Immature natural killer cell (primary cell): ENCODE data around the gene NGF. TPM values are rescaled to one million over a fixed set of nuclear protein-coding genes. Genes with fewer than 3 reads are reported as not detected.

ENCODE experiments used
- DNase-seq, 3 donors: peaks; one replicate each; pipeline ENCODE4 v3.0.0; 2022; ENCODE audit warnings: mixed read lengths in 1 of 3
- H3K27ac Mint-ChIP-seq, 6 donors: one replicate each; pipeline ENCODE4 v1.8.0; 2020; ENCODE audit warnings: mixed read lengths in 6 of 6, mild to moderate bottlenecking in 5 of 6, inconsistent platforms in 4 of 6, moderate library complexity in 3 of 6
- H3K27me3 Mint-ChIP-seq, 3 donors: one replicate each; pipeline ENCODE4 v1.8.0; 2020 to 2021; ENCODE audit warnings: low read depth in 3 of 3, mild to moderate bottlenecking in 3 of 3, mixed read lengths in 3 of 3, moderate library complexity in 3 of 3, inconsistent platforms in 1 of 3
- H3K36me3 Mint-ChIP-seq, 3 donors: one replicate each; pipeline ENCODE4 v1.8.0; 2020; ENCODE audit warnings: mixed read lengths in 3 of 3, inconsistent platforms in 2 of 3, mild to moderate bottlenecking in 2 of 3
- H3K4me1 Mint-ChIP-seq, 2 donors: one replicate each; pipeline ENCODE4 v1.8.0; 2020; ENCODE audit warnings: inconsistent platforms in 2 of 2, mild to moderate bottlenecking in 2 of 2, mixed read lengths in 2 of 2, moderate library complexity in 1 of 2
- H3K4me3 Mint-ChIP-seq, 5 donors: one replicate each; pipeline ENCODE4 v1.8.0; 2020; ENCODE audit warnings: mild to moderate bottlenecking in 5 of 5, mixed read lengths in 5 of 5, inconsistent platforms in 3 of 5, moderate library complexity in 3 of 5
- H3K9me3 Mint-ChIP-seq, 6 donors: one replicate each; pipeline ENCODE4 v1.8.0; 2020; ENCODE audit warnings: mild to moderate bottlenecking in 6 of 6, mixed read lengths in 6 of 6, inconsistent platforms in 4 of 6, moderate library complexity in 3 of 6
- polyA plus RNA-seq, 3 donors: library from polyadenylated mRNA; unstranded; fragments of 300-500 nt; fragmentation: Illumina TruSeq; gene quantifications; one replicate each; pipeline ENCODE4 v1.2.3, GENCODE V29; 2021

NGF gene
- polyA plus RNA-seq, 3 donors from 2014 or later, result not detected

DNA sequence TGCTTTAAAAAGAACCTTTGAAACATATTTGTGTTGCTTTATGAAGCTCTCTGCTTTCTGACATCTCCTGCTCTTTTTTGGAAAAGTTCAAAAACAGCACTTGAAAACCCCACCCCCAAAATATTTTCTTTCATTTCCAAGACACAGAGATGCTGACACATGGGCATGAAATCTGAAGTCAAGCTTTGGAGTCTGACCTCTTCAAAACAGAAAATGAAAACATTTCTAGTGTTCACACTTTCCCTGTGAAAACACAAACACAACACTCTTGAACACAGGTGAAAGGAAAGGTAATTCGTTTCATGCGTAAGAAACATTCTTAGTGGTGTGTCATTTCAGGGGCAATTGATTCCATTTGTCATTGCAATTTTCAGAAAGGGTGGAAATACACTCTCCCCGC lies 10.8 kb downstream of the NGF start:
- H3K27ac Mint-ChIP-seq, result no peak overlapping the region
- peaks cover 2 to 10% (median 6%) of the 10 kb centered on the region in 3 donors for H3K27me3 Mint-ChIP-seq
- H3K9me3 Mint-ChIP-seq, result no peaks in the 10 kb centered on the region
- no peak overlapping the region for H3K4me3 Mint-ChIP-seq
- H3K36me3 Mint-ChIP-seq, result no peaks in the 10 kb centered on the region
- DNase-seq, result no peak
- no peaks in the 10 kb centered on the region for H3K4me1 Mint-ChIP-seq

DNA sequence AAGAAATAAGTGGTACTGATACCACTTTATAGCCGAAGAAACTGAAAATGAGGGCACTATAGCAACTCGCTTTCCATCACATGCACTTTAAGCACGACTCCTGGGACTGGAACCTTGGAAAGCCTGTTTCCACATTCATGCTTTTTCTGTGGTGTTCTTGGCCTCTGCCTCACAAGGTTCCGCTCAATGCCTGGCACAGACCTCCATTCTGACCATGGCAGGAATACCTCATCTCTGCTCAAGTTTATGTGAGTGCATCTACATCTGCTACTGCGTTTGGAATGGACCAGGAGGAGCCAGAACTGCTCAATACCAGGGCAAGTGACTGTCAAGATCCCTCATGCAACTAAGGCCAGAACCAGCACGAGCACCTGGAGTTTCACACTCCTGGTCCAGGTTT lies 11.6 kb downstream of the NGF start:
- Mint-ChIP-seq H3K27me3 (peaks cover 2 to 10% (median 6%) of the 10 kb centered on the region in 3 donors), H3K4me3 (no peak overlapping the region), H3K27ac (no peak overlapping the region), H3K4me1 (no peaks in the 10 kb centered on the region), H3K36me3 (no peaks in the 10 kb centered on the region), H3K9me3 (no peaks in the 10 kb centered on the region)
- DNase-seq, result no peak

DNA sequence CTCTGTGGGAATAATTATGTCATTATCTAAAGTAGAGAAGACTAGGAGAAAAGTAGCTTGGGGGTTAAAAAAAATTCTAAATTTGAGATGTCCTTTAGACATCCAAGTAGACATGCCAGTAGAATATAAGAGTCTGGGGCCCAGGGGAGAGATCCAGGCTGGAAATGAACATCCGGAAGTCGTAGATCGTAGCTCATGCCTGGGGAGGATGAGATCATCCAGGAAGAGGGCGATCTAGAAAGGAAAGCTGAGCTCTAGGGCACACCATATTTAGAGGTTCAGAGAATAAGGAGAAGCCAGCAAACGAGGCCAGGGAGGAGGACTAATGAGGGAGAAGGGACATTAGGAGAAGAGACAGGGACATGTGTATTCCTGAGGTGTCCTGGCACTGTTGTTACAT lies 12.2 kb downstream of the NGF start:
- DNase-seq, result no peak
- H3K4me1 Mint-ChIP-seq, result no peaks in the 10 kb centered on the region
- H3K27ac Mint-ChIP-seq, result no peak overlapping the region
- no peak overlapping the region for H3K4me3 Mint-ChIP-seq
- no peaks in the 10 kb centered on the region for H3K36me3 Mint-ChIP-seq
- peaks cover 2 to 7% (median 6%) of the 10 kb centered on the region in 3 donors for H3K27me3 Mint-ChIP-seq
- H3K9me3 Mint-ChIP-seq, result no peaks in the 10 kb centered on the region

DNA sequence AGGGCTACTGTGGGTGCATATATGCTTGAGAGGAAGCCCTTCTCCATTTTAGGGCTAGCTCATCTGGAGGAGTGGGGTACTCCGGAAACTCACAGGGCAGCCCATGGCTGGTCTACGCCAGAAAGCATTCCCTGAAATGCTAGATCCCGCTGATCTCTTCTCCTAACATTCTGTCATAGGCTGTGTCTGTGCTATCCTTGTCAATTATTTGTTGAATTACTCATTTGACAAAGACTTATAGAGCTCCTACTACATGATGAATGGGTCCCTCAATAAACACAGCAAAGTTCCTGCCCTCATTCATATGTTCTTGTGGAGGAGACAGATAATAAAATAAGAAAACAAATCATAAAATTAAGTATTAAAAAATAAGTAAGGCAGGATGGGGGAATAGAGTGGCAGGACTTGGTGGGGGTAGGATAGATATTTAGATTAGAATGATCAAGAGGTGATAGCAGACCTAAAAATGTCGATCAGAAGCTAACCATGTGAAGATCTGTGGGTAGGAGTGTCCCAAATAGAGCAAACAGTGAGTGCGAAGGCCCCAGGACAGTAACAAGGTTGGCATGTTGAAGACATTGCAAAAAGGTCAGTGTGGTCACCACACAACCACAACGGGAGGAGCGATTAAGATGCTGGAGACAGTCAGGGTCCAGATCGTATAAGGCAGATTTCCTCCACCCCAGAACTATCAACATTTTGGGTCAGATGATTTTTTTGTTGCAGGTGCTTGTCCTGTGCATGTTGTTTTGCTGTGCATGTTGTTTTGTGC lies 13.2 kb downstream of the NGF start:
- Mint-ChIP-seq H3K9me3 (no peaks in the 10 kb centered on the region), H3K27ac (no peak overlapping the region), H3K4me3 (no peak overlapping the region), H3K36me3 (no peaks in the 10 kb centered on the region), H3K27me3 (peaks cover 2 to 7% (median 4%) of the 10 kb centered on the region in 3 donors), H3K4me1 (no peaks in the 10 kb centered on the region)
- DNase-seq, result no peak

DNA sequence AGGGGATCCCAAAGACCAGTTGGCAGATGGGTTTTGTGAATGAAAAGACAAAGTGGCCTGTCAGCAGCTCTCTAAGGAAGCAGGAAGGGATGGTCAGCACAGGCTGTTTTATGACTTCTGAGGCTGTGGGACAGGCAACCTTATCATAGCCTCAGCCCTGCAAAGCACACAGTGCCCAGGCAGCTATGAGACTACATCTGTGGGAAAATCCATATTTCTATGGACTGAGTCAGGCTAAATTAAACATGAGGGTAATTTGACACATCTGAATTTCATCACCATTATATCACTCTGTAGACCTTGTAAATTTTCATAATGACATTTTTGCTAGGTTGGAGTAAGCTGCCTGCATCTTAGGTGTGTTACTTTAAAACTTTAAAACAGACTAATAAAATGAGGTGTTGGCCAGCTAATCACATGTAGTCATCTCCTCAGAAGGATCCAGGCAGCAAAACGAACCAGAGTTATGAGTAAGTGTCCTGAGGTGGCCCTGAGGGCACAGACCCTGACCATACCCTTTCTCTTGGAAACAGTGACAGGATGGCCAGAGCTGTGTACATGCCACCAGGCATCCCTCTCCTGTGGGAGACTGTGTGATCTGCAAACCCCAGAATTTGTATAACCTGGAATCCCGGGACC lies 14.6 kb downstream of the NGF start:
- Mint-ChIP-seq H3K4me3 (no peak overlapping the region), H3K36me3 (no peaks in the 10 kb centered on the region), H3K27ac (no peak overlapping the region), H3K27me3 (peaks cover 2 to 7% (median 6%) of the 10 kb centered on the region in 3 donors), H3K9me3 (no peaks in the 10 kb centered on the region), H3K4me1 (no peaks in the 10 kb centered on the region)
- no peak for DNase-seq

DNA sequence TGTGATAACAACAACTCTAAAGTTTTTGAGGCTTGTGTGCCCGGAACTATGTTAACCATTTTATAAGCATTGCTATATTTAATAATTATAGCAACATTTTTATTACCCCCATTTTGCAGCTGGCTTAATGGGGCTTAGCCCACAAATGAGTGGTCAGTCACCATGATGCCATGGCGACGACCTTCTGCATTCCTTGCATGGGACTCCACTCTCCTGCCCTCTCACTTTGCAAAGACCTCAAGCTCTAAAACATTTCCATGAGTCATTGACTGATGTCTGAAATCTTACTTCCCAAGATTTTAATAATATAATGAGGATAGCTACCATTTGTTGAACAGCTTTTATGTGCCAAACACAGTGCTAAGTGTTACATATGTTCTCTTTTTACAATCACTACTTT lies 15.4 kb downstream of the NGF start:
- Mint-ChIP-seq H3K9me3 (no peaks in the 10 kb centered on the region), H3K36me3 (no peaks in the 10 kb centered on the region), H3K27me3 (peaks cover 2 to 7% (median 4%) of the 10 kb centered on the region in 3 donors), H3K4me3 (no peak overlapping the region), H3K27ac (no peak overlapping the region), H3K4me1 (no peaks in the 10 kb centered on the region)
- no peak for DNase-seq

DNA sequence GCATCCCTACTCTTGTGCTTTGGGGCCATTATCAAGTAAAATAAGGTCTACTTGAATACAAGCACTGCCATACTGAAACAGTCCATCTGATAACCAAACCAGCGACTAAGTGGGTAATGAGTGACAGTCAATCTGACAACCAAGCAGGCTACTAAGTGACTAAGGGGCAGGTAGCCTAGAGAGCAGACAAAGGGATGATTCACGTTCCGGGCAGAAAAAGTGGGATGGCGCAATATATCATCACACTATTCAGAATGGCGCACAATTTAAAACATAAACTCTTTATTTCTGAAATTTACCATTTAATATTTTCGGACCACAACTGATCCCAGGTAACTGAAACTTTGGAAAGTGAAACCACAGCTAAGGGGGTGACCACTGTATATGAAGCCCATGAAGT lies 17.7 kb downstream of the NGF start:
- Mint-ChIP-seq H3K36me3 (no peaks in the 10 kb centered on the region), H3K27me3 (peaks cover 2 to 7% (median 3%) of the 10 kb centered on the region in 3 donors), H3K9me3 (no peaks in the 10 kb centered on the region), H3K4me1 (no peaks in the 10 kb centered on the region), H3K27ac (no peak overlapping the region), H3K4me3 (no peak overlapping the region)
- DNase-seq, result no peak

DNA sequence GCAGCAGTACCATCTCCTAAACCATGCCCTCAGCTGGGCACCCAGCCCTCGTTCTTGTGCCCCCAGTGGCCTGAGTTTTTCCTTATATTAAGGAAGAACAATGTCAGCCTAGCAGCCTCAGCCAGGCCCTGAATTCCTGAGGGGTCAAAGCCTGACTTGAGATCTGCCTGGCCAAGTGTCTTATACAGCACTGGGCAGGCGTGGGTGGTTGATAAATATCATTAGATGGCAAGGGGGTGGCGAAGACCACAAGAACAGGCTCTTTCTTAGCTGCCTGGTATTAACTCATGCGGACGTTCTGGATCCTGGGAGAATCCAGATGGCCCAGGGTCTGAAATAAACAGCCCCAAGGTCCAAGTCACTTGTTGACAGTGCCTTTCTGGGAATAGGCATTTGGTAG lies 18.3 kb downstream of the NGF start:
- no peaks in the 10 kb centered on the region for H3K36me3 Mint-ChIP-seq
- no peaks in the 10 kb centered on the region for H3K9me3 Mint-ChIP-seq
- H3K27me3 Mint-ChIP-seq, result peaks cover 2 to 7% (median 3%) of the 10 kb centered on the region in 3 donors
- DNase-seq, result no peak
- no peak overlapping the region for H3K27ac Mint-ChIP-seq
- H3K4me1 Mint-ChIP-seq, result no peaks in the 10 kb centered on the region
- H3K4me3 Mint-ChIP-seq, result no peak overlapping the region

DNA sequence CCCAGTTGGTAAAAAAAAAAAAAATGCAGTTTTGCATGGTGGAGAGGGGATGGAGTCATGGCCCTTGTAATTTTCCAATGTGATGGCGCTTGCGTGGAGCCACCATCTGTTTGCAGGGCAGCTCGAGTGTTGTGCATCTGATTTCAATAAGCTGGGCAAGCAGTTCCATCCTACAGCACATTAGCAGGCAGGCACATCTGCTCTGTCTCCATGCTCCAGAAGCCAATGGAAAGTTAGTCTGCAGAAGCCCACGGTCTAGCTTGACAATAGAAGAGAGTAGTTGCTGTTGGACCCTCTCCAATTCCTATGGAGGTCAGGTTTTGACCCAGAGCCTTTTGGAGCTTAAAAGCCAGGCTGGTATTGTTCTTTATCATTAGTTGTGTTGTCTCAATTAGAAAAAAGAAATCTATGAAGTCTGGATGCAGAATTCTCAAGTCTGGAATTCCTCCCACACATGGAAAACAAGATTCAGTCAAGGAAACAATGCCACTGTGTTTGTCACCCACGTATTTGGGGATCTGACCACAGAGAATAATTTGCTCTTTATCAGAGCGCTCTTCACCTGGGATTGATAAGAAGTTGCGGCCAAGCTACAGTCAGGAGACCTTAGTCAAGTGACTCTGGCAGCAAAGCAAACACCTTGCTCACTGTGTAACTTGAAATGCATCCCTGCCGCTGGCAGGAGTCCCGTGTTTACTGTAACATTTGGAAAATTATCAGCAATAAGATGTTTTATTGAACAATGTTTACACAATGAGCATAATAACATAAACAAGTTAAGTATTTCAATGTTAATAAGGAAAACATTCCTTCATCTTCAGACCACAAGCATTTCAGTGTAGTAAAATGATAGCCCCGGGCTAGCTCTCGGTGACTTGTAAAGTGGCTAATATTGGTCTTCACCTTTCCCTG lies 20.7 kb downstream of the NGF start:
- Mint-ChIP-seq H3K27ac (no peak overlapping the region), H3K9me3 (no peaks in the 10 kb centered on the region), H3K4me3 (no peak overlapping the region), H3K27me3 (peaks cover 2 to 6% (median 2%) of the 10 kb centered on the region in 3 donors), H3K36me3 (no peaks in the 10 kb centered on the region), H3K4me1 (no peaks in the 10 kb centered on the region)
- no peak for DNase-seq

DNA sequence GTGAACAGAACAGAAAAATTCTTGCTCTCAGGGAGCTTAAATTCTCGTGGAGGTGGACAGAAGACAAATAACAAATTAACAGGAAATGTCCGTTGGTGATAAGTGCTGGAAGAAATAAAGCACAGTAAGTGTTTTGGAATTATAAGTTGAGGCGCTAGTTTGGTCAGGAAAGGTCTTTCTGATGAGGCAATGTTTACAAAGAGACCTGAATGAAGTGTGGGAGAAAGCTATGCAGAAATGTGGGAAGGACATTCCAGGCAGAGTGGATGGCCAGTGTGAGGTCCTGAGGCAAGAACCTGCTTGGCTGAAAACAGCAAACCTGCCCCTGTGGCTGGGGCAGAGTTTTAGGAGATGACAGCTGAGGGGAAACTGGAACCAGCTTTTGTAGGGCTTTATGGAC lies 23.3 kb downstream of the NGF start:
- no peak overlapping the region for H3K4me3 Mint-ChIP-seq
- no peaks in the 10 kb centered on the region for H3K9me3 Mint-ChIP-seq
- H3K4me1 Mint-ChIP-seq, result no peaks in the 10 kb centered on the region
- peaks cover 0 to 6% (median 3%) of the 10 kb centered on the region in 3 donors for H3K27me3 Mint-ChIP-seq
- H3K36me3 Mint-ChIP-seq, result no peaks in the 10 kb centered on the region
- DNase-seq, result no peak
- H3K27ac Mint-ChIP-seq, result no peak overlapping the region

DNA sequence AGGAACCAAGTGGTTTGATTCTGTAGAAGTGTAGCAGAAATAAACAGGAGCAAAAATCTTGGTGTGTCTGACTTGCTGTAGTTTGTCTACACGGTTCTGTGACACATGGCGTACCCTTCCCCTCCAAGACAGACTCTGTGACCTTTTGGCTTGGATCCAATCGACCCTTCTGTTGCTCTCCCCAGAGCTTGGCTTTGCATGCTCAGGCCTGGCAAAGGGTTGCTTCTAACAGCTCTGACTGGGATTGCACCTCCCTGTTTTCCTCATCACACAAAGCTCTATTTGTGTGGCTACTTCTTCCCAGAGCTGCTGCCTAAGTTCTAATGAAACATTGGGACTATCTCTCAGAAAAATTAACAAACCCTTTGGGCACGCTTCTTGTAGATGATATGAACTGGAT lies 24.0 kb downstream of the NGF start:
- Mint-ChIP-seq H3K36me3 (no peaks in the 10 kb centered on the region), H3K4me3 (no peak overlapping the region), H3K27me3 (peaks cover 0 to 8% (median 4%) of the 10 kb centered on the region in 3 donors), H3K9me3 (no peaks in the 10 kb centered on the region), H3K4me1 (no peaks in the 10 kb centered on the region), H3K27ac (no peak overlapping the region)
- no peak for DNase-seq

DNA sequence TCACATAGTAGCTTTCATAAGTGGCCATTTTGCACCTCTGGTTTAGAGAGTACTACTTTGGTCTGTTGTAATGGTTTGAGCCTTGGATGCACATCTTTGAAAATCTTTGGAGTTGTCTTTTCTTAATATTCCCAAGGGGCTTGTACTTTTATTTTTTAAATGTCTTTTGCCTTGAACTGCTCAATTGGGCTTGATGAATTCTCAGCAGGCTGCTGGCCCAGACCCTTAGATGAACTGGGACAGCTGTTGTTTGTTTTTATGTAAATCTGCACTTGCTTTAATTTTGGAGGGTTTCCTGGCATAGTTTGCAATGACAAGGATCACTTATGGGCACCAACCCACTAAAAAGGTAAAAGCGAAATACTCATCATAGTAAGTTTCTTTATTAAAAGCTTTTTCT lies 24.9 kb downstream of the NGF start:
- no peak overlapping the region for H3K4me3 Mint-ChIP-seq

DNA sequence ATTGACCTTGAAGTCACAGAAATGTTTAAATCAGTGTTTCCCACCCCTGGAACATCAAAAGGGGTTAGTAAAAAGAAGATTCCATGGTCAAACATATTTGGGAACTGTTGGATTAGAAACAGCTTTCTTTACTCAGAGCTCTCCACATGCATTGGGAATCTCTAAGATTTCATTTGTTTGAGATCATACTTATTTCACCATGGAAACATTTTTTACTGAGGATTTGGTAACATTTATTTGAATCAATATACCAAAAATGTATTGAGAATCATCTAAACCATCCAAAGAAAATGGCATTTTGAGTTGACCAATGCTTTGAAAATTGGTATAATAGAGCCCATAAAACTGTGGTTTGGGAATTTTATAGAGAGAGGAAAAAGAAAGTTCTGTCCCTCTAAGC lies 25.3 kb downstream of the NGF start:
- Mint-ChIP-seq H3K27me3 (peaks cover 0 to 6% (median 4%) of the 10 kb centered on the region in 3 donors), H3K4me3 (no peak overlapping the region), H3K4me1 (no peaks in the 10 kb centered on the region), H3K27ac (no peak overlapping the region), H3K36me3 (no peaks in the 10 kb centered on the region), H3K9me3 (peaks cover 0 to 3% (median 0%) of the 10 kb centered on the region in 6 donors)
- DNase-seq, result no peak

More for the DNA sequence above, 24.9 kb downstream of the NGF start:
- Mint-ChIP-seq H3K27ac (no peak overlapping the region), H3K4me1 (no peaks in the 10 kb centered on the region), H3K9me3 (peaks cover 0 to 3% (median 0%) of the 10 kb centered on the region in 6 donors), H3K36me3 (no peaks in the 10 kb centered on the region), H3K27me3 (peaks cover 0 to 6% (median 4%) of the 10 kb centered on the region in 3 donors)
- no peak for DNase-seq

DNA sequence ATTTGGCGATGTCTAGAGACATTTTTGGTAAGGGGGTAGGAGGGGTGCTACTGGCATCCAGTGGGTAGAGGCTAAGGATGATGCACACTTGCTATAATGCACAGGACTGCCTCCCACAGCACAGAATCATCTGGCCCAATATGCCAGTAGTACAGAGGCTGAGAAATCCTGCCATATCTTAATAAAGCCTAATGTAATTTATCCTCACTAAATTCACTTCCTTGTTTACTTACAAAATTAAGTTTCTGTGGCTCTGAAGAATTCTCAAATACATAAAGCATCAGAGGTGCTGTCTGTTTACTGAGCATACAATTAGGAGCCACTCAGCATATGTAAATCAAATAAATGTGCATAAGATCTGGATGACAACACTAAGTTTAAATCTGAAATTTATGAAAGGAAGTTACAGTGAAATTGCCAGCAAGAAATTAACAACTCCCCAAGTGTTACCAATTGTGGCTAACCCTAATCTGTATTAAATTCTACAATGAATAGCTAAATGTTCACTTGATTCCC lies 26.5 kb downstream of the NGF start:
- Mint-ChIP-seq H3K4me1 (no peaks in the 10 kb centered on the region), H3K36me3 (no peaks in the 10 kb centered on the region), H3K27ac (no peak overlapping the region), H3K4me3 (no peak overlapping the region), H3K9me3 (peaks cover 0 to 3% (median 0%) of the 10 kb centered on the region in 6 donors), H3K27me3 (peaks cover 2 to 6% (median 3%) of the 10 kb centered on the region in 3 donors)
- DNase-seq, result no peak
